GM12875 (cell line): ENCODE results near the gene EXD3.

Source experiments
- H3K4me3 ChIP-seq: one replicate; pipeline ENCODE4 v1.5.1; 2011; ENCODE audit warnings: low read depth, low read length, control low read depth
- CTCF ChIP-seq: IDR thresholded peaks from 2 replicates; pipeline ENCODE4 v1.5.1; 2011; ENCODE audit warnings: low read depth, mild to moderate bottlenecking, control low read depth, inconsistent platforms, low read length, moderate library complexity, borderline replicate concordance; ENCODE audit not compliant: insufficient read depth

EXD3 gene

GRCh38 chr9:137367506-137368430, 55.2 kb downstream of the EXD3 start:
- TF ChIP-seq CTCF = no peak
- H3K4me3 ChIP-seq = no peak overlapping the region

GRCh38 chr9:137366891-137367381, 56.0 kb downstream of the EXD3 start:
- no peak for TF ChIP-seq CTCF
- H3K4me3 ChIP-seq = no peak overlapping the region

- TF ChIP-seq CTCF = no peak
- no peak overlapping the region for H3K4me3 ChIP-seq
Observed at GRCh38 chr9:137366445-137366810, 56.5 kb downstream of the EXD3 start.

- TF ChIP-seq CTCF = no peak
- no peak overlapping the region for H3K4me3 ChIP-seq
Observed at GRCh38 chr9:137365552-137366444, 57.2 kb downstream of the EXD3 start.

- TF ChIP-seq CTCF = no peak
- no peak overlapping the region for H3K4me3 ChIP-seq
Observed at GRCh38 chr9:137365056-137365455, 57.9 kb downstream of the EXD3 start.

GRCh38 chr9:137359850-137360249, 63.1 kb downstream of the EXD3 start:
- H3K4me3 ChIP-seq = no peak overlapping the region
- TF ChIP-seq CTCF = no peak
